T-helper 22 cell (primary cell): Measurements from ENCODE around the gene PFN1.

Experiments used
- DNase-seq: peaks from one replicate; pipeline ENCODE4 v3.0.0-alpha.2; 2020; ENCODE audit warnings: low read depth

Gene PFN1

DNA sequence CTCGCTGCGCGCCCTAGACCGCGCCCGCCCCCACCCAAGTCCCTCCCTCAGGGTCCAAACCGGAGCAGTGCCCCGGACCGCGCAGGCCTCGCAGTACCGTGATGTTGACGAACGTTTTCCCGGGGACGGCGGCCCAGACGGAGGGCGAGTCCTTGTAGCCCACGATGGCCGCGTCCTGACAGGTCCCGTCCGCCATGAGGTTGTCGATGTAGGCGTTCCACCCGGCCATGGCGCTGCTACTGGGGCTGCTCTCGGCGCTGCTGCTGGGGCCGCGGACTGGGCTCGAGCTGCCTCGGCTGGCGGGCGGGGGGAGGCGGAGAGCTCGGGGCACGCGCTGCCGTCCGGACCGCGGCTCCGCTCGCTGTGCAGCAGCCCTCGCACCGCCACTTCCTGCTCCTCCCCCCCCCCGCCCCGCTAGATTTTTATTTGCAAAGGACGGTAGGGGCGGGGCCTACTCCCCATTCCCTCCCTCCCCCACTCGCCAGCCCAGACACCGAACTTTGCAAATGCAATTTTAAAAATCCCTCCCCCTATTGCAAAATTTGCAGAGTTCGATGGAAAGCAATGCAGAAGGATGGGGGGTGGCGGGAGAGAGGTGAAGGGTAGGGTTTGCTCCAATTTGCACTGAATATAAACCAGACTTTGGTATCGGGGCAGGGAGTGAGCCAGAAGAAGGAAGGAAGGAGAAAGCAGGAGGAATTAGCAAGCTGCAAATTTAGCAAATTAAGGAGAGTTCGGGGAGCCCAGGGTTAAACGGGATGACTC lies at the start of gene PFN1:
PFN1 (minus strand) TSS at position 365 of the 765 bp plus-strand sequence; CDS start at position 229, 136 bp downstream.
- peak; percentile 83 for DNase-seq

- peak; percentile 79 for DNase-seq
Observed at GRCh38 chr17:4997302-4998026, 49.1 kb upstream of the PFN1 start, which contains the start of the genes INCA1 and KIF1C. TSS of gene INCA1 (minus strand) at chr17:4997522. CDS start at chr17:4994437, 3,085 bp downstream. TSS of gene KIF1C (plus strand) at chr17:4997950. CDS start at chr17:5000247, 2,297 bp downstream.

- no peak for DNase-seq
Observed at GRCh38 chr17:4994081-4994595, 45.8 kb upstream of the PFN1 start.

DNA sequence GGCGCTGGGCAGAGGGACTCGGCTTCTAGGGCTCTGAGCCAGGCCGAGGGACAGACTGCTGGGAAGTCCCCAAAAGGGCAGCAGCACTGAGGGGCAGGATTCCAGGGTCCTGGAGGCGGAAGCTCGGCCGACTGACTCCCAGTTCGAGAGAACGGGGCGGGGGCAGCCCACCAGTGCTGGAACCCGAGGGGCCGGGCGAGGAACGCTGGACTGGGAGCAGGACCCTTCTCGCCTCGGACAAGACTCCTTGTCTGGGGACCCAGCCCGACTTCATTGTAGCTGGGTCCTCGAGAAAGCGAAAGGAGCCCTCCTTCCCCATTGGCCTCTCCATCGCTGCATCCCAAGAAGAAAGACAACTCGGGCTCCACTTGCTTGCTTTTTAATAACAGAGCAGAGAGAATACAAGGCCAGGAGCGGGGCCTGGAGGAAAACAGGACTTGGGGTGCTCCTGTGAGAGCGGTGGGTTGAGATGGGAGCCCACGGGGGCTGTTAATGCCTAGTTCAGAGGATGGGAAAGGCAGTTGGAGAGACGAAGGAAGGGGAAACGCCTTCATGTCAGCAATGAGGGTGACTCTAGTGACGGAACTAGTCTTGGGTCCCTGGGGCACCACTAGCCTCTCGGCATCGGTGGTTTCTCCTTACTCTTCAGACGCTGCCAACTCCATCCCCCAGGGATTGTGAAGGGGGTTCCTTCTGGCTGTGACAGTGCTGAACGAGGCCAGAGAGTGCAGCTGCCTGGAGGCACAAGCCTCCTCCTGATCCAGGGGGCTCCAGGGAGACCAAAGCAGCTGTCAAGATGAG lies 39.6 kb upstream of the PFN1 start:
- no peak for DNase-seq

DNA sequence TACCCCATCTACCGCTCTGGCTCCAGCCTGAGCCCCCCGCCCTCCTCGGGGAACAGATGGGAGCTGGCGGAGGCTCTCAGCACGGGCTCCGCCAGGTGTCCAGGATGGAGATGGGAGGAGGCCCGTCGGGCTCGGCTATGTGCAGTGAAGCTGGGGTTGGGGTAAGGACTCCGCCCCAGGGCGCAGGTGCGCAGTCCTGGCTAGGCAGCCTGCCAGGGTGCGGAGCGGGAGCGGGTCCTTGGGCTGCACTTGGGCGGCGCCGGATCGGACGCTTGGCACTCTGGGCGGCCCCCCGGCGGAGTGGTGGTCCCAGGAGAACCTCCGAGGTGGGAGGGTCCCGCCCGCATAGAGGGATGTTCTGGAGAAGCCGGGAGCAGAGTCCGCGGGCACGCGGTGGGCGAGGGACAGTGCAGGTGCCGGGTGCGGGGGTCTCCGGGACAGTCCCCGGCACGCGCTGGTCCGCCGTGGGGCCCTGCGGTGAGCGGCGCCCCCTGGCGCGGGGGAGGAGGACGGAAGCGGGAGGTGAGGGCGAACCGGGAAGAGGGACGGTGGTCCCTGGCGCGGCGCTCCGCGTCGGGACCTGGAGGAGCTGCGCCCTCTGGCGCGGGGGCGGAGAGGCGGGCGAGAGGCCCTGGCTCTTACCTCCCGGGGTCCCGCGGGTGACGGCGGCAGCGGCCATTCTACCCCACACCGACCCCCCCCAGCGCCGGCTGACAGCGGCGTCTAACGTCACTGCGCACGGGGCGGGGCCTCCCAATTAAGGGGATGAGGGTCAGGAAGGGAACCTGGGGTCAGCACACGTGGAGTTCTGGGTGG lies 38.8 kb upstream of the PFN1 start, which contains the start of gene CAMTA2:
CAMTA2 (minus strand) TSS at position 725 of the 816 bp plus-strand sequence. CDS start 1,453 bp downstream, outside the sequence.
- DNase-seq, result peak; percentile 88

DNA sequence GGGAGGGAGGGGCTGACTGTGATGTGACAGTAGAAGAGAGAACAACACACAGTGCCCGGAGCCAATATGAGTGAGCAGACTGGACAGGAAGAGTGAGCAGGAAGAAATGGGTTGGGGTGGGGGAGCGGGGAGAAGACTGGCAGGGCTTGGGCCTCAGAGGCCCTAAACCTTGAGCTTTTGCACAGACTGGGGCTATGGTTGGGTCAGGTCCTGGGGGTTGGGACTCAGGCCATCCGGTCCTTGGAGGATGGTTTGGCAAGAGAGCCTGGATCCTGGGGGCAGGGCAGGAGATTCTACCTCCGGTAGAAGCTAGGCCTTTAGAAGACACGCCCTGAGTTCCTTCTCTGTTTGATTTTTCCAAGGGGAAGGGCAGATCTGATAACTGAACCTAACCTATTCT lies 38.1 kb upstream of the PFN1 start:
- DNase-seq, result no peak

DNA sequence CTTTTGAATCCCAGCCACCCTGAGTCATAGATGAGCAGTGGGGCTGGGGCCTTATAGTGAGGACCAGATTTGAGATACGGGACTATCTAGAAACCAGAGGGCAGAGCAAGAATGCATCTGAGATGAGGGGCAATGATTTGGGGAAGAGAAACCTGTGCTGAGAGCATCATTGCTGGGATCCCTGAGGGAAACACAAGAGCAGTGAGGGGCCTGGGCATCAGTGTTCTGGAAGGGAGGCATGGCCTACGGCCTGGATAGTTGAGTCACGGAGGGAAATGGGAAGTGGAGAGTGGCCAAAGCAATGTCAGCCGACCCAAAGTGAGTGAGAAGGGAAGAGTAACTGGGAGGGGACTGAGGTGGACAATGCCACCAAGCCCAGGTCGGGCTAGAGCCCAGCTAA lies 34.0 kb upstream of the PFN1 start:
- DNase-seq, result no peak

DNA sequence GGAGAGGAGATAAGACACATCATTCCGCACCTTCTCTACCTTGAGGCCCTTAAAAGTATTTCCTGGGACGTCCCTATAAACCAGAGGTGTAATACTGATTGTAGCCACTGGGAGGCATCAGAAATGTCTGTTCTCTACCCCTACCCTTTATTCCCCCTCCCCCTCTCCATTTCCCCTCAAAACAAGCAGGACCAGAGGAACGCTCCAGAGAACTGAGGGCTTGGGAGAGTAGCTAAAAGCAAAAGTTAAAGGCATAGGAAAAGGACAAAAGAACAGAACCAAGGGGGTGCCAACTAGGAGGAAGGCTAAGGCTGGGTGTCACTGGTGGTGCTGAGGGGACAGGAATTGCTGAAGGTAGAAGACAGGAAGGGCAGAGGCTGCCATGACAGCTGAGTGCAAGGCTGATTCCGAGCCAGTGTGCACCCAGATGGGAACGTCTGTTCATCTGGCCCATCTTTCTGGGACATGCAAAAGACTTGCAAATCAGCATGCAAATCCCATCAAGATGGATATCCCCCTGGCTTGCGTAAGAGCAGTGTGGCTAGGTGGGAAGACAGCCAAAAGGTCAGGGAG lies 32.4 kb upstream of the PFN1 start:
- DNase-seq, result no peak

DNA sequence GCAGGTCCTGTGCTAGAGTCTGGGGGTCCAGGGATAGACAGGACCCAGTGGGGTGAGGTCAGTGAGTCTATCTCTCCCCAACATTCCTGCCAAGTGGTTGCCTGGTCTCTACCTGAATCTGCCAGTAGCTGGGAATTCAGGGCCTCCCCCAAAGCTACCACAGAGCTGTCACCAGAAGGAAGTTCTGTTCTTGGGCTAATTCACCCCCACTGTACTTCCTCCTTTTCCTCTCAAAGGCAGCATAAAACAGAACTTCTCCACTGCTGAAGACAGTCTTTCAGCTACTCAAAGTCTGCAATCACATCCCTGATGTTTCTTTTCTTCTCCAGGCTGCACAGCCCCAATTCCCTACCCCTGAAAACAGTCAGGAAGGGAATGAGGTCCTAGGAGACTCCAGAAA lies 30.4 kb upstream of the PFN1 start:
- DNase-seq, result no peak

- no peak for DNase-seq
Observed at GRCh38 chr17:4974115-4974670, 25.9 kb upstream of the PFN1 start.

- DNase-seq, result no peak
Observed at GRCh38 chr17:4973256-4974114, 25.2 kb upstream of the PFN1 start.

- no peak for DNase-seq
Observed at GRCh38 chr17:4972752-4973151, 24.4 kb upstream of the PFN1 start.

- DNase-seq, result no peak
Observed at GRCh38 chr17:4972322-4972721, 24.0 kb upstream of the PFN1 start.

- no peak for DNase-seq
Observed at GRCh38 chr17:4971826-4972225, 23.5 kb upstream of the PFN1 start.

GRCh38 chr17:4970273-4970672 lies 21.9 kb upstream of the PFN1 start:
- no peak for DNase-seq

- no peak for DNase-seq
Observed at GRCh38 chr17:4969551-4970173, 21.3 kb upstream of the PFN1 start.

DNA sequence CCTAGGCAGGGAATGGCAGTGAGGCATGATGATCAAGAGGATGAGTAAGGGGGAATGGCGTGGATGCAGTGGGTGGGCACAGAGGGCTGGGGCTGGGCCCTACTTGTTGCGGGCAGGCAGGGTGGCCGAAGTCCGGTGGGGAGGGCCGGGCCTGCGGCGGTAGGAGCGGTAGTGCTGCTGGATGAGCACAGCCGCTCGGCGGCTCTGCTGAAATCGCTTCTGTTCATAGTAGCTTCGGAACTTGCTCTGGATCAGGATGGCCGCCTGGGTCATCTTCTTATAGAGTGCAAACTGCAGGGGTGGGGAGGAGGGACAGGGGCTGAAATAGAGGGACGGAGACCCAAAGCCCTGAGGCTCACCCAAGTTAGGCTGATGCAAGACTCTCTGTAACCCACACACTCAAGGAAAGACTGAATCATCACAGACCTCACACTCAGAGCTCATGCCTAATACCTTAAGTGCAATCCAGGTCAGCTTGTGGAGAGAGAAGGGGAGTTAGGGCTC lies 20.8 kb upstream of the PFN1 start:
- no peak for DNase-seq

DNA sequence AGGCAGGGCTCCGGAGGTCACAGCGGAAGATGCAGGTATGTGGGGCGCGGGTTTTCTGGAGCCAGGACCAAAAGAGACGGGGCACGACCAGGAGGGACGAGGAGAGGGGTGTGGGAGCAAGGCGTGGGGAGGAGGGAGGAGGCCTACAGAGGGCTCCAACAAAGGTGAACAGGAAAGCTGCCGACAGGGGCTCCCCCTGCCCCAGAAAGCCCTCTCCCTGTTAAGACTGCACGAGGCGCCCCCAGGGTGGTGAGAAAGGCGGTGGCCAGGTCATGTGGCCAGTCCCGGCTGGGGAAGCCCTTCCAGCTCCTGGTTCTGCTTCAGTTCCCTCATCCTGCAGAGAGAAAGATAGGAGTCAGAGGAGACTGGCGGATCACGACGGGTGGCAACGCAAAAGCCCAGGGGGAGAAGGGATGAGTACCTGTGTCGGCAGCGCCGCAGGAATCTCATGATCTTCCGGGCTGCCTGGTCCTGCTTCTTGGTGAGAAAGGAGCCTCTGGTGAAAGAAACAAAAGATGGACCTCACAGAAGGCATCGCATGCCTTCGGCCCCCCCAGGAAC lies 20.2 kb upstream of the PFN1 start:
- DNase-seq, result no peak
